HepG2 (cell line): ENCODE measurements around the gene DEFB125. TPM values are rescaled to one million over a fixed set of nuclear protein-coding genes. Genes with fewer than 3 reads are reported as not detected.

ENCODE experiments used
- ATAC-seq: fragments of 200-7000 bp; cut with Tn5 transposase; 3 replicates; pipeline ENCODE4 v1.9.1; 2020; ENCODE audit warnings: mild to moderate bottlenecking, moderate library complexity
- BruUV-seq: library from RNA; stranded (reverse); fragments of 400-500 nt; replicated peaks from 2 replicates; lab custom pipeline; 2021; lab: Mats Ljungman, UMichigan
- CTCF ChIA-PET: fragments of 300-600 bp; formaldehyde crosslinking; extraction: SDS; loops from one replicate; lab custom pipeline; 2021; ENCODE audit warnings: low total read pairs, inconsistent platforms, low intra/inter-chr PET ratio; lab: Yijun Ruan, JAX
- POLR2A ChIA-PET: fragments of 350-600 bp; sonication (Branson Sonifier 250); formaldehyde crosslinking; loops from one replicate; lab custom pipeline; 2020; ENCODE audit warnings: antibody characterized with exemption, inconsistent platforms; lab: Yijun Ruan, JAX
- DNase-seq: peaks from one replicate; pipeline ENCODE4 v3.0.0-alpha.2; 2015; ENCODE audit warnings: low spot score
- FAIRE-seq: peaks from 3 replicates; lab custom pipeline; 2011; peaks lifted over from hg19 to GRCh38; lab: Jason Lieb, UNC
- H2AFZ ChIP-seq: one replicate; pipeline ENCODE4 v1.6.1; 2011; ENCODE audit warnings: low read length, inconsistent platforms
- H3K27ac ChIP-seq: fragments of 300-600 bp; 3 replicates; pipeline ENCODE4 v1.8.0; 2011; ENCODE audit warnings: mixed run types, mild to moderate bottlenecking, mixed read lengths, low read length, inconsistent platforms; ENCODE audit not compliant: insufficient read depth; ENCODE audit errors: extremely low read length
- H3K27me3 ChIP-seq, 2 experiments: fragments of 200-600 bp in 1 of 2; 2 replicates in 1 of 2; 3 replicates in 1 of 2; pipeline versions ENCODE4 v1.6.0 to v1.8.0; 2011; ENCODE audit warnings: low read length in 2 of 2, mild to moderate bottlenecking in 2 of 2, moderate library complexity in 2 of 2, inconsistent platforms in 1 of 2; ENCODE audit not compliant: insufficient read depth in 2 of 2, control insufficient read depth in 1 of 2
- H3K36me3 ChIP-seq, 2 experiments: fragments of 200-600 bp in 1 of 2; replicated peaks in 1 of 2; 2 replicates in 1 of 2; 3 replicates in 1 of 2; pipeline versions ENCODE4 v1.5.1 to v1.8.0; 2011; ENCODE audit warnings: low read length in 2 of 2, inconsistent platforms in 1 of 2; ENCODE audit not compliant: insufficient read depth in 2 of 2, control insufficient read depth in 1 of 2
- H3K4me1 ChIP-seq: 2 replicates; pipeline ENCODE4 v1.5.1; 2012; ENCODE audit warnings: low read length, inconsistent platforms; ENCODE audit not compliant: insufficient read depth
- H3K4me2 ChIP-seq: 2 replicates; pipeline ENCODE4 v1.6.0; 2011; ENCODE audit warnings: low read depth, low read length, inconsistent platforms
- H3K4me3 ChIP-seq, 3 experiments: fragments of 200-600 bp in 1 of 3; sonication (generic), shearing (Covaris generic) in 1 of 3; replicated peaks in 1 of 3; 2 replicates each; pipeline ENCODE4 v1.5.1; 2011 to 2016; ENCODE audit warnings: low read length in 3 of 3, inconsistent platforms in 2 of 3, low read depth in 2 of 3, mild to moderate bottlenecking in 2 of 3, control low read depth in 1 of 3, mixed read lengths in 1 of 3; ENCODE audit not compliant: insufficient read depth in 1 of 3
- H3K79me2 ChIP-seq: one replicate; pipeline ENCODE4 v1.6.1; 2011; ENCODE audit warnings: low read length, inconsistent platforms; ENCODE audit not compliant: insufficient read depth
- H3K9ac ChIP-seq: 2 replicates; pipeline ENCODE4 v1.6.0; 2011; ENCODE audit warnings: mild to moderate bottlenecking, low read depth, low read length, inconsistent platforms; ENCODE audit not compliant: insufficient read depth
- H3K9me3 ChIP-seq: 2 replicates; pipeline ENCODE4 v1.5.1; 2012; ENCODE audit warnings: mild to moderate bottlenecking, low read length
- H4K20me1 ChIP-seq: 2 replicates; pipeline ENCODE4 v1.6.0; 2011; ENCODE audit warnings: inconsistent platforms, mild to moderate bottlenecking, low read length, moderate library complexity; ENCODE audit not compliant: insufficient read depth
- JUN ChIP-seq: sonication (generic); formaldehyde crosslinking; IDR thresholded peaks from 2 replicates; pipeline ENCODE4 v1.4.0; 2020; ENCODE audit warnings: mild to moderate bottlenecking, missing genetic modification reagents
- KDM6A ChIP-seq: IDR thresholded peaks from 2 replicates; pipeline ENCODE4 v1.6.1; 2016; ENCODE audit warnings: low read depth
- KLF9 ChIP-seq: IDR thresholded peaks from 2 replicates; pipeline ENCODE4 v1.6.1; 2016; ENCODE audit warnings: low read depth
- MTERF4 ChIP-seq: sonication (generic); formaldehyde crosslinking; IDR thresholded peaks from 2 replicates; pipeline ENCODE4 v1.8.0; 2023; ENCODE audit warnings: mild to moderate bottlenecking, missing genetic modification reagents
- NPAS2 ChIP-seq: sonication (generic); formaldehyde crosslinking; IDR thresholded peaks from 2 replicates; pipeline ENCODE4 v1.8.0; 2022; ENCODE audit warnings: mild to moderate bottlenecking, missing genetic modification reagents, borderline replicate concordance
- TOPORS ChIP-seq: sonication (generic); formaldehyde crosslinking; IDR thresholded peaks from 2 replicates; pipeline ENCODE4 v1.8.0; 2023; ENCODE audit warnings: mild to moderate bottlenecking, missing genetic modification reagents
- TSC22D2 ChIP-seq: sonication (generic); formaldehyde crosslinking; IDR thresholded peaks from 2 replicates; pipeline ENCODE4 v1.5.1; 2020; ENCODE audit warnings: missing genetic modification reagents, mild to moderate bottlenecking, borderline replicate concordance
- ZBTB42 ChIP-seq: sonication (generic); formaldehyde crosslinking; IDR thresholded peaks from 2 replicates; pipeline ENCODE4 v1.5.0; 2020; ENCODE audit warnings: mild to moderate bottlenecking, missing genetic modification reagents
- ZFAT ChIP-seq: sonication (generic); formaldehyde crosslinking; conservative IDR thresholded peaks from 2 replicates; pipeline ENCODE4 v1.8.1; 2023; ENCODE audit warnings: missing genetic modification reagents, inconsistent platforms
- ZNF20 ChIP-seq: sonication (generic); formaldehyde crosslinking; IDR thresholded peaks from 2 replicates; pipeline ENCODE4 v1.4.0; 2020; ENCODE audit warnings: mild to moderate bottlenecking, moderate library complexity, missing genetic modification reagents
- ZNF335 ChIP-seq: sonication (generic); formaldehyde crosslinking; IDR thresholded peaks from 2 replicates; pipeline ENCODE4 v1.4.0; 2020; ENCODE audit warnings: missing genetic modification reagents
- ZNF382 ChIP-seq: sonication (generic); formaldehyde crosslinking; IDR thresholded peaks from 2 replicates; pipeline ENCODE4 v1.5.0; 2020; ENCODE audit warnings: missing genetic modification reagents, mild to moderate bottlenecking, borderline replicate concordance
- ZNF431 ChIP-seq: sonication (generic); formaldehyde crosslinking; IDR thresholded peaks from 2 replicates; pipeline ENCODE4 v1.9.0; 2022; ENCODE audit warnings: missing genetic modification reagents, low read depth, mild to moderate bottlenecking, borderline replicate concordance
- ZNF558 ChIP-seq: sonication (generic); formaldehyde crosslinking; IDR thresholded peaks from 2 replicates; pipeline ENCODE4 v1.9.0; 2022; ENCODE audit warnings: mild to moderate bottlenecking, missing genetic modification reagents, borderline replicate concordance
- ZNF615 ChIP-seq: sonication (generic); formaldehyde crosslinking; IDR thresholded peaks from 2 replicates; pipeline ENCODE4 v1.5.0; 2020; ENCODE audit warnings: mild to moderate bottlenecking, missing genetic modification reagents, borderline replicate concordance
- ZNF720 ChIP-seq: sonication (generic); formaldehyde crosslinking; IDR thresholded peaks from 2 replicates; pipeline ENCODE4 v1.4.0; 2020; ENCODE audit warnings: missing genetic modification reagents
- ZNF816 ChIP-seq: sonication (generic); formaldehyde crosslinking; IDR thresholded peaks from 2 replicates; pipeline ENCODE4 v1.8.0; 2022; ENCODE audit warnings: missing genetic modification reagents, mild to moderate bottlenecking, borderline replicate concordance
- WGBS: methylation state at CpG from one replicate; pipeline ENCODE4 v1.1.6; 2017; ENCODE audit warnings: low lambda C conversion rate; 5-methylcytosine and 5-hydroxymethylcytosine counted together
- in situ Hi-C: cut with HindIII; loops from 2 replicates; pipeline ENCODE4 v1.10.0; 2017; ENCODE audit warnings: low pct_unique_long_range_greater_than_20kb; ENCODE audit not compliant: extremely low pct_ligation_motif_present
- intact Hi-C: fragments of 100-400 bp; cut with micrococcal nuclease; formaldehyde crosslinking; loops from one replicate; pipeline ENCODE4 v1.10.0; 2022; ENCODE audit not compliant: unreplicated experiment
- polyA plus RNA-seq, 8 experiments: library from polyadenylated mRNA; depleted of rRNA in 3 of 8; stranded (reverse) in 7 of 8; unstranded in 1 of 8; fragments of >200 nt; fragmentation: Illumina TruSeq in 4 of 8; extraction: Trizol in 4 of 8; gene quantifications; 2 replicates each; pipeline versions ENCODE4 v1.2.1 to v1.2.3, GENCODE V29; 2011 to 2016; ENCODE audit warnings: low read depth in 4 of 8, missing spikeins in 1 of 8, mixed read lengths in 1 of 8; ENCODE audit not compliant: insufficient read depth in 1 of 8
- total RNA-seq, 5 experiments: library from RNA; depleted of rRNA; stranded (reverse); fragments of >200 nt; fragmentation: Illumina TruSeq; extraction: Trizol; gene quantifications; 2 replicates each; pipeline ENCODE4 v1.2.3, GENCODE V29; 2016; ENCODE audit warnings: low read depth in 1 of 5

The DEFB125 gene
- total and polyA plus RNA-seq, 2 of the 13 experiments (the other 11 are each of a cell fraction or from before 2014, with no cell fraction given), result not detected

- intact Hi-C loops, result no loop called here
- WGBS, result 2% methylated on average over 2 of the region's 2 CpGs
- ChIA-PET CTCF (no interaction called here), POLR2A (no interaction called here)
- in situ Hi-C loops, result no loop called here
- Histone ChIP-seq H3K36me3 (no peaks in the 10 kb centered on the region), H2AFZ (no peak overlapping the region), H3K4me3 (no peak overlapping the region), H3K9me3 (no peaks in the 10 kb centered on the region), H4K20me1 (no peaks in the 10 kb centered on the region), H3K9ac (no peak overlapping the region), H3K4me2 (no peak overlapping the region), H3K27ac (no peak overlapping the region), H3K4me1 (no peaks in the 10 kb centered on the region), H3K79me2 (no peaks in the 10 kb centered on the region), H3K27me3 (0 out of 5 replicates have a peak, but pooled peaks cover 0 to 3% of the 10 kb centered on the region in 2 experiments)
- TF ChIP-seq KLF9 (CRISPR knock-in tag), result no peak
- no peak for TF ChIP-seq ZNF431
- no peak for TF ChIP-seq ZNF20
- no peak for TF ChIP-seq MTERF4
- TF ChIP-seq ZNF615 (CRISPR knock-in tag), result no peak
- TF ChIP-seq TOPORS (CRISPR knock-in tag), result no peak
- TF ChIP-seq NPAS2 (CRISPR knock-in tag), result no peak
- no peak for TF ChIP-seq ZNF382
- no peak for TF ChIP-seq KDM6A (CRISPR knock-in tag)
- no peak for TF ChIP-seq ZNF720 (CRISPR knock-in tag)
- TF ChIP-seq ZNF816, result no peak
- TF ChIP-seq TSC22D2 (CRISPR knock-in tag), result no peak
- no peak for TF ChIP-seq ZFAT
- no peak for TF ChIP-seq ZNF335
- no peak for TF ChIP-seq ZNF558 (CRISPR knock-in tag)
- TF ChIP-seq ZBTB42 (CRISPR knock-in tag), result no peak
- TF ChIP-seq JUN, result no peak
- DNase-seq (no peak), ATAC-seq (no peak), FAIRE-seq (no peak)
- BruUV-seq, result no TSS peak
Measured at GRCh38 chr20:77231-77630, 10.2 kb upstream of the DEFB125 start.
